HG02970 (cell line): ENCODE measurements around the gene ACSL6.
"Not testable (repeated sequence)": the region's sequence is repeated elsewhere in the genome, so short reads cannot be mapped to it uniquely, and the experiment has no call there.

Source experiments
- ATAC-seq: cut with Tn5 transposase; IDR thresholded peaks from one replicate; pipeline ENCODE4 v1.9.1; 2021; ENCODE audit warnings: mild to moderate bottlenecking, moderate library complexity, moderate number of reproducible peaks; ENCODE audit not compliant: unreplicated experiment, low FRiP score

ACSL6 gene

DNA sequence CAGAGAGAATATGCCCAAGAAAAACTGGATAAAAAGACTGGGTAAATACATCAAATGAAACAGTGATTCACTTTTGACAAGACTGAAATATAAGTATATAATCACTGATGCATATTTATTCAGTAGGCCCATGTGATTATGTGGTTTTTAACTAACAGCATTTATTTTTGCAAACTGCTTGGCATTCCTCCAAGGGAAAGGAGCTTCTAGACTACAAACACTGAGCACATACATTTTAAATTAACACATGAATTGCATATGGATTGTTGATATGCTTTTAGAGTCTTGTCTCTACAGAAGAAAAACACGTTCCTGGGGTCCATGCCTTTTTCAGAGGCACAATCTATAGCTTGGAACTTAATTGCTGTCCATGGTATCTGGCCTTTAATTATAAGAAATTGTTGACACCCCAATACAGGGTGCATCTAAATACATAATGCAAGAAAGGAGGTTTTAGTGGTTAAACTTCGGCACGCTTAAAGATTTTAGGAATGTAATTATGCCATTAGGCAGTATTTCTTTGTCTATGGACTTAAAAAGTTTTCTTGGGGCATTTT lies 59.1 kb downstream of the ACSL6 start:
- no peak for ATAC-seq

DNA sequence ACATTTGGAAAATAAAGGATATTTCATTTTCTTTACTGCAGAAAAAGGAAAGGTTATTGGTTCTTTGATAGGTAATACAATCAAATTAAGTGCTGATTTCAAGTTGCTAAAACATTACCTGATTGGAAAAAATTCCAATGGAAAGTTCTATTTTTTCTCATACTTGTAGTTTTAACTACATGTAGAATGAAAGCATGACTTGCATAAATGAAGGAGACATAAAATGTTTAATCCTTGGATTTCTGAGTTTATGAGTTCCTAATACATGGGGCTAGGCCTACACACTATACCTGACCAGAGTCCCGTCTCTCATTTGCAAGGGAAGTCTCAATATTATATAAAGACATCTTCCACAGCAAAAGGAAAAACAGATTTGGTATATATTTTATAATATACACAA lies 60.8 kb downstream of the ACSL6 start:
- ATAC-seq, result no peak

DNA sequence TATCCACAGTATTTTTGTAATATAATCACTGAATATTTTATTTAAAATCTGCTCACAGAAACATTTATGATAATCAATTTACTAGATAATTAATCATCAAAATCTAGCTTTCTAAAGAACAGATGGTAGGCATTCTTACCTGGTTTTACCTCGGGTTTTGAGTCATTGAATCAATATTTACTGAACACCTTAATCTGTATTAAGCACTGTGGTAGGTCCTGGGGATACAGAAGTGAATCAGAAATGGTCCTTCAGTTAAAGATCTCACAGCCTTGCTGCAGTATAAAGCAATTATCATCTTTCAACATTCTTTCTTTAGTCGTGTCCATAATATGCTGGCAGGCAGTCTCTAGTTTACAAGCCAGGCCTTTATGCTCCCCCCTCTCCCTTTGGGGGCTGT lies 64.0 kb downstream of the ACSL6 start:
- ATAC-seq, result no peak

DNA sequence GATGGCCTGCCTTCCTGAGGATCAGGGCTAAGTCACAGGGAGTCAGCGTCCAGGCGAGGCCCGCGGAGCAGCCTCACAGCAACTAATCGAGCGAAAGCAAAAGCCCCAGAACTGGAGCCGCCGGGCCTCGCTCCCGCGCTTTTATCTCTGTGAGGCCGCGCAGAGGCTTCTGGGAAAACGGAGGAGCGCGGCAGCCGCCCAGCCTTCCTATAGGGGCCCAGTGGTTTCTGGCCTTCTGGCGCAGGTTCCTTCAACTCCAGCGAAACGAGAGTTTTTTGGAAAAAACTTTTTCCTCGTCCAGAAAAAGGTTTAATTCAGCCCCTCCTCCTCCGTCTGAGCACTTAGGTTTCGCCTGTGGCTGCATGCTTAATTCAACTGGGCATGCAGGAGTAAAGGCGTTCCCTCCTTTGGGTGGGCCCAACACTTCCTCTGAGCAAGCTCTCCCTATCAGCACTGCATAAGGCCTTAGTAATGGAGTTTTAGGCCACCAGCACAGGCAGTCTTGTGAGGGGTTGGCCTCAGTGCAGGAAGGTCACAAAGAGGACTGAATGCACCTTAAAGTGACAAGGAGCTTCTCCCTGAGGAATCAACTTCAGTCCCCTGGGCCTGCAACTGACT lies 65.8 kb downstream of the ACSL6 start, which contains the start of gene MEIKIN:
Gene MEIKIN, minus strand, starts transcription at position 113 of the 618 bp plus-strand sequence. CDS start 158 bp downstream, outside the sequence.
- no peak for ATAC-seq

DNA sequence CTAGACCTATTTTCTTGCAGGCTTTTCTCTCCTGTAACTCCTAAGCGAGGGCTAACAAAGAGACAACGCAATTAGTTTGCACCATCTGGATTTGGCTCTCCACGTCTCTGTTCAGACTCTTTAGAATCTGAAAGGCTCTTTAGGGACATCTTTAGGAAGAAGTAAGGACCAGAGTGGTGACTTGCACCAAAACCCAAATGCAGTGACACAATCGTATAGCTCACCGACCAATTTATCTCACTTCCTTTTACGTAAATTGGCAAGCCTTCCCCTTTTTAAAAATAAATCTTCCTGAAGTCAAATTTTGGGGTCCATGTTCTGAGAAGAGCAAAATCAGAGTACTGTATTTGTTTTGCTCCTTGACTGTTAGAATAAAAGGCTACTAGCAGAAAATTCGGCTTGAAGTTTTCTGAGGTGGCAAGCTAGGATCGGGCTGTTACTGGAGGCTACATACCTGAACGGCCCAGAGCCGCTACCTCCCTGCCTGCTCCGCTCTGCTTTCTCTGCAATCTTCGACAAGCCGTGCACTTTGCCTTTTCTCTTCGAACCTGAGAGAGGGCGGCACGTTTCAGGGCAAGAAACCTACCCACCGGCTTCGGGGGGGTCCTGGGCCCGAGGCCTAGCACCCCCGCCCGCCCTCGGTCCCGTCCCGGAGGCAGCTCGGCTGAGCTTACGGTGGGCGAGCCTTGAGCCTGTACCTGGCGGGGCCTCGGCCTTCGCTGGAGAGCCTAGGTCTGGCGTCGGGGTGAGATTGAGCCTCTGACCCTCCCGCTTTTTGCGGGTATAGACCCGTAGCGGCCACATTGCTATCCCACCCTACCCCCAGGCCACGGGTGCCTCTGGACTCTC lies 66.5 kb downstream of the ACSL6 start:
- no peak for ATAC-seq

DNA sequence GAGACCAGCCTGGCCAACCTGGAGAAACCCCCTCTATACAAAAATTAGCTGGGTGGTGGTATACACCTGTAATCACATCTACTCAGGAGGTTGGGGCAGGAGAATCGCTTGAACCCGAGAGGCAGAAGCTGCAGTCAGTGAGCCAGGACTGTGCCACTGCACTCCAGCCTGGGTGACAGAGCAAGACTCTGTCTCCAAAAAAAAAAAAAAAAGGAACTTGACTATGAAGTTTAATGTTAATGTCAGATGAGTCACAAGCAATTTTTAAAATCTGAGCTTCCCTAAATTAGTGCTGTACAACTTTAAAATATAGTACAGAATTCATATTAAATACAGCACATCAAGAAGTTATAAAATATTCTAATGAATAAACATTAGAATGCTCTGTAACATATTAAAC lies 67.5 kb downstream of the ACSL6 start:
- no peak for ATAC-seq

DNA sequence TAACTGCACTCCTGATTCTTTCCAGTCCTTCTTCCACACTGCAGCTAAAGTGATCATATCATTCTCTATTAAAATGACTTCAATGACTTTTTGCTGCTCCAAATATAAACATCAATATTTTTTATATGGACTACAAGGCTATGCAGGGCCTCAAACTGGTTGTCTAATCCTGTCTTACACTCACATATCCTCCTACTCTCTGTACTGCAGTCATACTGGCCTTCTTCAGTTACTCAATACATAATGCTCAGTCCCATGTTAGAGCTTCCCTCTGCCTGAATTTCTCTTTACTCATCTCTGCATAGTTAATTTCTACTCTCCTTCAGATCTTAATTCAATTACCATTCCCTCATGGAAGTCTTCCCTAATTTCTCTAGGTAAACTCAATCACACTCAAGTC lies 69.4 kb downstream of the ACSL6 start:
- ATAC-seq, result no peak

DNA sequence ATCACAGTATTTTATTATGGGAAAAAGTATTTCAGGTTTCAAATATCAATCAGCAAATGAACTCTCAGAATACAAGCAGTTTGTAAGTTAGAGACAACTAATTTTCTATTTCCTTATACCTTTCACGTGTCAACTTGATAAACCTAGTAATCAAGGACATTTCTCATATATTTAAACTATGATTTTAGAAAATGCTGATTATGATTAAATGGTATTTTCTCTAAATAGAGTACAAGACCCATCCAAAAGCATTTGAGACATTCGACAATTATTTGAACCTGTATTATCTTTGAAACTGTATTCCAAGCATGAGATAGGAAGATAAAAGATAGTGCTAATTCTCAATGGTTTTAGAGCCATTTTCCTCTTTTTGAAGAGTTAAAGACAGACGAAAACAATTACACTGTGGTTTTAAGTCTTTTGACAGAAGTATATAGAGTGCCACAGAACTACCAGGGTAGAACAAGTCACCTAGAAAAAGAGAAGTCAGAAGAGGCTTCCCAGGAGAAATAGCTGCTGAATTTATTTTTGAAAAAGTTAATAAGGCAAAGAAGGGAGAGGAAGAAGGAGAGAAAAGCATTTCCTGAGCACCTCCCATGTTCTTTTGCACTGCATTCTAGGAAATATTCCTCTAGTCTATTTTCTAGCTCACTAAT lies 71.6 kb downstream of the ACSL6 start:
- ATAC-seq, result no peak

DNA sequence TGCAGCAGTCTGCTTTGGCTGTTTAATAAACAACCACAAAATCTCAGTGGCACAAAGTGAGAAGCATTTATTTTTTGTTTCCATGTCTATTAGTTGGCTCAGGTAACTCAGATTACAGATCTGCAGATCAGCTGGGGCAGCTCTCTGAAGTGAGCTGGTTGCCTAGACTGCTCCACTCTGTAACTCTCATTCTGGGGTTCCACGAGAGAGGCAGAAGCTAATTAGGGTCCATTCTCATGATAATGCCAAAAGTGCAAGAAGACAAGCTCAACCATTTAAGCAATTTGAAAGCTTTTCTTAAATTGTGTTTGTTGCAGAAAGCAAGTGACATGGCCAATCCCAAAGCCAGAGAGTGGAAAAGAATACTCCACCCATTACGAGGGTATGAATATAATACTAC lies 79.2 kb downstream of the ACSL6 start:
- ATAC-seq, result no peak

DNA sequence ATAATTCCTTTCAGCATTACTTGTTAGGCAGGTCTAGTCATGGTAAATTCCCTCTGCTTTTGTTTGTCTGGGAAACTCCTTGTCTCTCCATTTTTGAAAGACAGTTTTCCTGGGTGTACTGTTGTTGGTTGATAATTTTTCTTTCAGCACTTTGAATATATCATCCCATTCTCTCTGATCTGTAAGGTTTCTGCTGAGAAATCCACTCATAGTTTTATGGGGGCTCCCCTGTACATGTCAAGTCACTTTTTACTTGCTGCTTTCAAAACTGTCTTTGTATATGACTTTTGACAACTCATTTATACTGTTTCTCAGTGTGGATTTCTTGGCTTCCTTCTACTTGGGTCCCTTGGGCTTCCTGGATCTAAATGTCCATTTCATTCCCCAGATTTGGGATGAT lies 82.5 kb downstream of the ACSL6 start:
- ATAC-seq, result no peak

DNA sequence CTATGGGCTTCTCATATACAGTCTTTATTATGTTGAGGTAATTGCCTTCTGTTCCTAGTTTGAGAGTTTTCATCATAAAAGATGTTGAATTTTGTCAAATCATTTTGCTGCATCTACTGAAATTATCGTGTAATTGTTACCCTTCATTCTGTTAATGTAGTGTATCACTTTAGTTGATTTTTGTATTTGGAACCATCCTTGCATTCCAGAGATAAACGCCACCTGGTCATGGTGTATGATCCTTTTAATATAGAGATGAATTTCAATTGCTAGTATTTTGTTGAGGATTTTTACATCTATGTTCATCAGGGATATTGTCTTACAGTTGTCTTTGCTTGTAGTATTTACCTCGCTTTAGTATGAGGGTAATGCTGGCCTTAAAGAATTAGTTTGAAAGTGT lies 85.3 kb downstream of the ACSL6 start:
- no peak for ATAC-seq

DNA sequence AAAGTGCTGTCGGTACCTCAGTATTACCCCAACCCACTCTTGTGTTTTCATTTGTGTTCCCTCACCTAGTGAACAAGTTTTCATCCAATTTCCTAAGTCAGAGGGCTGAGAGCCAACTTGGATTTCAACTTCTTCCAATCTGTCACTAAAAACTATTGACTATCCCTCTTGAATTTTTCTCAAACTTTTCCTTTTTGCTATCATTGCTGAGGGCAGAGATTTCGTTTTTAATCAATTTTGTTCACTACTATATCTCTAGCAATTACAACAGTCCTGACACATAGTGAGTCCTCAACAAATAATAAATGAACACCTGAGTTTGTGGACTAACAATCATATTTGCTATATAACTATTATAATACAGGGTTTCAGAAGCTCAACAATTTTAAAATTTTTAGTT lies 95.0 kb downstream of the ACSL6 start:
- ATAC-seq, result no peak

DNA sequence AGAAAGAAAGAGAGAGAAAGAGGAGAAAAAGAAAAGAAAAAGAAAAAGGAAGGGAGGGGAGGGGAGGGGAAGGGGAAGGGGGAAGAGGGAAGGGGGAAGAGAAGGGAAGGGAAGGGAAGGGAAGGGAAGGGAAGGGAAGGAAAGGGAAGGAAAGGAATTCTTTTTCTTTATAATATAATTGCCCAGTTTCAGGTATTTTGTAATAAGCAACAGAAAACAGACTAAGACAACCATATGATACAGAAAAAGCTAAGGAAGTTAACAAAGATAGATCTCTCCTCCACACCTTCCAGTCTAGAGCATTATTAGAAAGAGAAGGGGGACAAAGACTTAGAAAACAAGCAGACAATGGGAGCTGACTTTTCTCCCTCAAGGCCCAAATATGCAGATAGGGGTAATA lies 97.0 kb downstream of the ACSL6 start:
- ATAC-seq, result no peak

DNA sequence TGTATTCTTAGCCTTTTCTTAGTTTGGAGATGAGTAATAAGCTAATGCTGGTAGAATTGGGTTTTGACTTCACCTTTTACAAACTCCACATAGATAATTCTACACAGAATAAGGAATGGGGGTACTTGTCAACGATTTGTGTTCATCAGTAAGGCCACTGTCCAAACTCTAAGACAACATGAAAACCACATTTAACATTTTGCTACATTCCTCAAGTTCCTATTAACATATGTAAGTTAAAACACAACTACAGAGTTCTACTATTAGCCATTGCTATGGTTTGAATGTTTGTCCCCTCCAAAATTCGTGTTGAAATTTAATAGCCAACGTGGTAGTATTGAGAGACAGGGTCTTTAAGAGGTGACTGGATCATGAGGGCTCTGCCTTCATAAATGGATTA lies 97.9 kb downstream of the ACSL6 start:
- ATAC-seq, result no peak

DNA sequence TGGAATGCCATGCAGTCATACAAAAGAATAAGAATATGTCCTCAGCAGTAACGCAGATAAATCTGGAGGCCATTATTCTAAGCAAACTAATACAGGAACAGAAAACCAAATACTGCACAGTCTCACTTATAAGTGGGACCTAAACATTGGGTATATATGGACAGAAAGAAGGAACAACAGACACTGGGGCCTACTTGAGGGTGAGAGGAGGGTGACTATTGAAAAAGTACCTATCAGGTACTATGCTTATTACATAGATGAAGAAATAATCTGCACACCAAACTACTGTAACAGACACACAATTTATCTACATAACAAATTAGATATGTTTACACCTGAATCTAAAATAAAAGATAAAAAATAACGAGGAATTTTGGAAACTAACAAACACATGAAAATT lies 104.8 kb downstream of the ACSL6 start:
- ATAC-seq, result no peak

DNA sequence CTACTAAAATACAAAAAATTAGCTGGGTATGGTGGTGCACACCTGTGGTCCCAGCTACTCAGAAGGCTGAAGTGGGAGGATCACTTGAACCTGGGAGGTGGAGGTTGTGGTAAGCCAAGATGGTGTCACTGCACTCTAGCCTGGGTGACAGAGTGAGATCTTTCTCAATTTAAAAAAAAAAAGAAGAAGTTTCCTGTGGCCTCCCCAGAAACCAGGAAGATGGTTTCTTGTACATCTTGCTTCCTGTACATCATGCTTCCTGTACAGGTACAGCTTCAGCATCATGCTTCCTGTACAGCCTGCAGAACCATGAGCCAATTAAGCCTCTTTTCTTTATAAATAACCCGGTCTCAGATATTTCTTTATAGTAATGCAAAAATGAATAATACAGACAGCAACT lies 109.2 kb downstream of the ACSL6 start:
- not testable (repeated sequence) for ATAC-seq
